Omental fat pad (tissue), 4 donors: Measurements from ENCODE around the gene NDUFS7. TPM values are rescaled to one million over a fixed set of nuclear protein-coding genes. Genes with fewer than 3 reads are reported as not detected.

Experiments
- ATAC-seq: fragments of 150-250 bp; one replicate; pipeline ENCODE4 v1.9.1; 2016; ENCODE audit warnings: mild to moderate bottlenecking, moderate library complexity; ENCODE audit not compliant: low FRiP score
- DNase-seq: peaks from one replicate; pipeline ENCODE4 v3.0.0-alpha.2; 2019; ENCODE audit warnings: low spot score
- total RNA-seq, 4 donors: library from RNA; depleted of rRNA; stranded (reverse); fragments of >200 nt; gene quantifications; one replicate each; pipeline ENCODE4 v1.1.0, GENCODE V29; 2016
- TF ChIP-seq, protein P1 (sequence below), 3 donors: fragments of 450-650 bp; IDR thresholded peaks; one replicate each; pipeline ENCODE4 v1.5.1; 2016 to 2017; ENCODE audit warnings: antibody characterized with exemption in 3 of 3, mild to moderate bottlenecking in 3 of 3, moderate library complexity in 2 of 3

The NDUFS7 gene
- total RNA-seq, 4 donors from 2014 or later, result 80.3 to 121 (median 114) TPM

DNA sequence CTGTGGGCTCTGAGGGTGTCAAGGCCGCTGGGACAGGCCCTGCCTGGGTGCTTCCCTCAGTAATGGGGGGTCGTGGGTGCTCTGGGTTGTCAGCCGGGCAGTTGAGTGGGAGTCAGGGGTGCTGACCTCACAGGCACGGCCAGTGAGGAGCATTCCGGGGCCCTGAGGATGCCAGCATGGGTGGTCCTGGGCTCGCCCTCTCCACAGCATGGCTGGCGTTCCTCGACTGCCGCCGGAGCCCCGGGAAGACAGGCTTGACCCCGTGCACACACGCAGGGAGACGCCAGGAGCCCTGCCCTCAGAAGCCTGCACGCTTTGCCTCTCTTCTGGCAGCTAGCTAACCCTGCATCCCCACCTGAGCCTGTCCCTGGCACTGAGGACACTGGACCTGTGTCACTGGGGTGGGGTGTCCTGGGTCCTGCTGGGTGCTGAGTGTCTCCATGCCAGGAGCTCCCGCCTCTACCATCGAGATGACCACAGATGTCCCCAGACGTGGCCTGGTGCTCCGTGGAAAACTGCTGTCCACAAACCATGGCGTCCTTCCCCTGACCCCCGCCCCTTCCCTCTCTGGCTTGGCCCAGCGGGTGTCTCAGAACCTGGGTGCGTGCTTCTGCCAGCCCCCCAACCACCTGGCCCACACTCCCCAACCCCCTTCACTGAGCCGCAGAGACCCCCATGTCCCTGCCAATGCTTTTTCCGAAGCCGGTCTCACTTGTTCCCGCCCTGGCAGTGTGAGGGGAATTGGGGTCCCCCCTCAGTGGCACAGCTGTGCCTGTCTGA lies 4.4 kb upstream of the NDUFS7 start:
- DNase-seq, result no peak
- TF ChIP-seq, protein P1, sequence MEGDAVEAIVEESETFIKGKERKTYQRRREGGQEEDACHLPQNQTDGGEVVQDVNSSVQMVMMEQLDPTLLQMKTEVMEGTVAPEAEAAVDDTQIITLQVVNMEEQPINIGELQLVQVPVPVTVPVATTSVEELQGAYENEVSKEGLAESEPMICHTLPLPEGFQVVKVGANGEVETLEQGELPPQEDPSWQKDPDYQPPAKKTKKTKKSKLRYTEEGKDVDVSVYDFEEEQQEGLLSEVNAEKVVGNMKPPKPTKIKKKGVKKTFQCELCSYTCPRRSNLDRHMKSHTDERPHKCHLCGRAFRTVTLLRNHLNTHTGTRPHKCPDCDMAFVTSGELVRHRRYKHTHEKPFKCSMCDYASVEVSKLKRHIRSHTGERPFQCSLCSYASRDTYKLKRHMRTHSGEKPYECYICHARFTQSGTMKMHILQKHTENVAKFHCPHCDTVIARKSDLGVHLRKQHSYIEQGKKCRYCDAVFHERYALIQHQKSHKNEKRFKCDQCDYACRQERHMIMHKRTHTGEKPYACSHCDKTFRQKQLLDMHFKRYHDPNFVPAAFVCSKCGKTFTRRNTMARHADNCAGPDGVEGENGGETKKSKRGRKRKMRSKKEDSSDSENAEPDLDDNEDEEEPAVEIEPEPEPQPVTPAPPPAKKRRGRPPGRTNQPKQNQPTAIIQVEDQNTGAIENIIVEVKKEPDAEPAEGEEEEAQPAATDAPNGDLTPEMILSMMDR (IDR thresholded peaks at IDR 0.05), result no peak
- ATAC-seq, result no peak

DNA sequence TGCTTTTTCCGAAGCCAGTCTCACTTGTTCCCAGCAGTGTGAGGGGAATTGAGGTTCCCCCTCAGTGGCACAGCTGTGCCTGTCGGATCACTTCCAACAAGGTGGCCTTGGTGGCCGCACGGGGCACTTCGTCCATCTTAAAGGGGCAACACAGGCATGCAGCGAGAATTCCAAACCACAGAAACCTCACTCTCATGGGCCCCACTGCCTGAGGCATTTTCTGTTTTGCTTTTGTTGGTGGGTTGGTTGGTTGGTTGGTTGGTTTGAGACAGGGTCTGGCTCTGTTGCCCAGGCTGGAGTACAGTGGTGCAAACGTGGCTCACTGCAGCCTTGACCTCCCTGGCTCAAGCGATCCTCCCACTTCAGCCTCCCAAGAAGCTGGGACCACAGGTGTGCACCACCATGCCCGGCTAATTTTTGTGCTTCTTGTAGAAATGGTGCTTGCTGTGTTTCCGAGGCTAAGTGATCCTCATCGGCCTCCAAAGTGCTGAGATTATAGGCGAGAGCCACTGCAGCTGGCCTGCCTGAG lies 3.7 kb upstream of the NDUFS7 start:
- TF ChIP-seq, protein P1 (IDR thresholded peaks at IDR 0.05), result no peak
- ATAC-seq, result no peak
- no peak for DNase-seq

DNA sequence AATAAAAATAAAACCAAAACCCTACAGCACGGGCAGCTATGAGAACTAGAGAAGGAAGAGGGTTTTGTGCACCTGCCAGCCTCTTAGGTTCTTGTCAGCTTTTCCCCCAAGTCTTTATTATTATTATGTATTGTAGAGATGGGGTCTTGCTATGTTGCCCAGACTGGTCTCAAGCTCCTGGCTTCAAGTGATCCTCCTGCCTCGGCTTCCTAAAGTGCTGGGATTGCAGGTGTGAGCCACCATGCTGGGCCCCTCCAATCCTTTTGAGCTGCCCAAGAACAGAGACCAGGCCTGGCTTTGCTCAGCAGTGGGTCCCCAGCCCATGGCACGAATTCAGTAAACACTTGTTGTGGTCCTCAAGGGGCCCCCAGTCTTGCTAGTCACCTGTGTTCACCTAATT lies 1.5 kb upstream of the NDUFS7 start:
- DNase-seq, result no peak
- ATAC-seq, result no peak
- TF ChIP-seq, protein P1 (IDR thresholded peaks at IDR 0.05), result no peak

DNA sequence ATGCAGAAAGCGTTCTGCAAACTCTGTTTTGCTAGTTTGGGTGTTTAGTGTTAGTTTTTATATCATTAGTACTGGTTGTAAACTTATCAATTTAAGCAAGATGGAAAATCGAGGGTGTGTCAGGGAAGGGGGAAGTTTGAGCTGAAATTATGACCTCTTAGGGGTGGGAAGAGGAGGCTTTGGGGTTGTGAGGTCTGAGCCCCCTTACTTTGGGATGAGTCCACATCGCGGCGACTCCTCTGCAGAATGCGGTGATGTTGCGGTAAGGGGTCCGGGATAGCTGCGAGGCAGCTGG lies 743 bp upstream of the NDUFS7 start:
- DNase-seq (no peak), ATAC-seq (no peak)
- TF ChIP-seq, protein P1 (IDR thresholded peaks at IDR 0.05), result no peak

DNA sequence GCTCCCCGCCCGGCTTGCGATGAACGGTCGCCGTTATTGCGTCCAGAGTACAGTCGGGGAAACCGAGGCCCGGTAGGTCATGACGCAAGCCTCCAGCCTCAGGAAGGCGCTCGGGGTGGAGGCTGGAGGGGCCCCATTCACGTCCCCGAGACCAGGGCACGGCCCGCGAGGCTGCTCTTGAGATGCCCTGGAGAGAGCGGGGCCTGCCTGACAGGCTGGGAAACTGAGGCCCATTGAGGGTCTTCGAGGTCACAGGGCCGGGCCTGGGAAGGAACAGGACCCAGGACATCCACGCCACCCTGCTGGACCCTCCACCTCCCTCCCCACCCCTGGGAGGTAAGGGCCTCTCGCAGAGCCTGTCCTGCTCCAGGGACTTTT lies 367 bp downstream of the NDUFS7 start:
- TF ChIP-seq, protein P1 (IDR thresholded peaks at IDR 0.05), result no peak
- no peak for ATAC-seq
- DNase-seq, result no peak

DNA sequence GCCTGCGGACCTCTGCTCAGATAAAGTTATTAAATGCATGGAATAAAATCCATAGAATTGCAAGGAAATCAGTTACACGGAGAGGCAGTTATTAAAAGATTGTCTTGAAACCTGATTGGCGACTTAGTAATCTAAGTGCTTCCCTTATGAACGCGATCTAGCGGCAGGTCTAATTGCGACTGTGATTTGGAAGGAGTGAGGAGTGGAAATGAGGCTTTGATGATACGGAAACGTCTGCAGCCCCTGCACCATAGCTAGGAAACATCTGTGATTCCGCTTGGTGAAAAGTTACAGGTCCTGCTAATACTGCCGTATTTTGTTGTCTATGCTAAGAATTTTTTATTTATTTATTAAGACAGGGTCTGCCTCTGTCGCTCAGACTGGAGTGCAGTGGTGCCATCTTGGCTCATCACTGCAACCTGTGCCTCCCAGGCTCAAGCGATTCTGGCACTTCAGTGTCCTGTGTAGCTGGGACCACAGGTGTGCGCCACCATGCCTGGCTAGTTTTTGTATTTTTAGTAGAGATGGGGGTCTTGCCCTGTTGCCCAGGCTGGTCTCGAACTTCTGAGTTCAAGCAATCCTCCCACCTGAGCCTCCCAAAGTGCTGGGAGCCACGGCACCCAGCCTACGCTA lies 887 bp downstream of the NDUFS7 start:
- ATAC-seq (no peak), DNase-seq (no peak)
- TF ChIP-seq, protein P1 (IDR thresholded peaks at IDR 0.05), result no peak

DNA sequence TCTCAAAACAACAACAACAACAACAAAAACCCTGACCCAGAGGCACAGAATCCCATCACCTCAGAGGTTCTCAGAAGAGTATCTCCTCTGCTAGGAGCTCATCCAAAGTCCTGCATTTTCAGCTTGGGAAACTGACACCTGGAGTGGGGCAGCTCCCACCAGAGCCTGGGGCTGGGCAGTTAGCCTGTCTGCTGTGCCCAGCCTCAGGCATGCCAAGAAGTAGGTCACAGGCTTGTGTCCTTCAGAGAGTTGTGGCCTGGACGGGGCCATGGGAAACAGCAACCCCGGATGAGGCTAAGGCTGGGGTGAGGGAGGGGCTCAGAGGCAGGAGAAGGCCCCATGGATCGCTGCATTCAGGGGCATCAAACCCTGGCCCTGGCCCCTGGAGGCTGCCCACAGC lies 2.1 kb downstream of the NDUFS7 start:
- DNase-seq (no peak), ATAC-seq (no peak)
- TF ChIP-seq, protein P1 (IDR thresholded peaks at IDR 0.05), result no peak
